Measurements from ENCODE around the gene FGF14. TPM values are rescaled to one million over a fixed set of nuclear protein-coding genes. Genes with fewer than 3 reads are reported as not detected.

FGF14 gene
- total RNA-seq, 1 donor from 2014 or later = 1.7 TPM

- no peak overlapping the region for H3K27ac Mint-ChIP-seq (ENCODE audit: unreplicated experiment)
- DNase-seq (ENCODE audit: low read depth, low spot score) = no peak
- no peak for TF ChIP-seq CTCF (conservative IDR thresholded peaks at IDR 0.05)
- H3K4me3 Mint-ChIP-seq = no peak overlapping the region
- H3K4me1 Mint-ChIP-seq = no peaks in the 10 kb centered on the region
- no peaks in the 10 kb centered on the region for H3K36me3 Mint-ChIP-seq (ENCODE audit: low read depth)
- H3K27me3 Mint-ChIP-seq (ENCODE audit: low read depth) = peaks cover 49% of the 10 kb centered on the region
- no peaks in the 10 kb centered on the region for H3K9me3 Mint-ChIP-seq
Measured at GRCh38 chr13:101779147-101779546, 622.7 kb downstream of the FGF14 start.

- Mint-ChIP-seq H3K27me3 (ENCODE audit: low read depth) (peaks cover 38% of the 10 kb centered on the region), H3K36me3 (ENCODE audit: low read depth) (no peaks in the 10 kb centered on the region), H3K4me3 (no peak overlapping the region), H3K27ac (ENCODE audit: unreplicated experiment) (no peak overlapping the region), H3K9me3 (no peaks in the 10 kb centered on the region), H3K4me1 (no peaks in the 10 kb centered on the region)
- TF ChIP-seq CTCF (conservative IDR thresholded peaks at IDR 0.05) = no peak
- no peak for DNase-seq (ENCODE audit: low read depth, low spot score)
Measured at GRCh38 chr13:101775267-101775666, 626.6 kb downstream of the FGF14 start.

GRCh38 chr13:101774393-101774792, 627.5 kb downstream of the FGF14 start:
- Mint-ChIP-seq H3K27me3 (ENCODE audit: low read depth) (peaks cover 41% of the 10 kb centered on the region), H3K36me3 (ENCODE audit: low read depth) (no peaks in the 10 kb centered on the region), H3K27ac (ENCODE audit: unreplicated experiment) (no peak overlapping the region), H3K4me1 (no peaks in the 10 kb centered on the region), H3K9me3 (peaks cover 2% of the 10 kb centered on the region), H3K4me3 (no peak overlapping the region)
- DNase-seq (ENCODE audit: low read depth, low spot score) = no peak
- no peak for TF ChIP-seq CTCF (conservative IDR thresholded peaks at IDR 0.05)

GRCh38 chr13:101773062-101773461, 628.8 kb downstream of the FGF14 start:
- no peak overlapping the region for H3K27ac Mint-ChIP-seq (ENCODE audit: unreplicated experiment)
- DNase-seq (ENCODE audit: low read depth, low spot score) = no peak
- H3K36me3 Mint-ChIP-seq (ENCODE audit: low read depth) = no peaks in the 10 kb centered on the region
- H3K9me3 Mint-ChIP-seq = peaks cover 8% of the 10 kb centered on the region
- TF ChIP-seq CTCF (conservative IDR thresholded peaks at IDR 0.05) = no peak
- no peaks in the 10 kb centered on the region for H3K4me1 Mint-ChIP-seq
- H3K4me3 Mint-ChIP-seq = no peak overlapping the region
- peaks cover 33% of the 10 kb centered on the region for H3K27me3 Mint-ChIP-seq (ENCODE audit: low read depth)

GRCh38 chr13:101767131-101767530, 634.7 kb downstream of the FGF14 start:
- Mint-ChIP-seq H3K36me3 (ENCODE audit: low read depth) (no peaks in the 10 kb centered on the region), H3K4me1 (no peaks in the 10 kb centered on the region), H3K27me3 (ENCODE audit: low read depth) (peaks cover 19% of the 10 kb centered on the region), H3K27ac (ENCODE audit: unreplicated experiment) (no peak overlapping the region), H3K9me3 (peaks cover 13% of the 10 kb centered on the region), H3K4me3 (no peak overlapping the region)
- no peak for TF ChIP-seq CTCF (conservative IDR thresholded peaks at IDR 0.05)
- no peak for DNase-seq (ENCODE audit: low read depth, low spot score)

- peaks cover 23% of the 10 kb centered on the region for H3K4me1 Mint-ChIP-seq
- no peak overlapping the region for H3K27ac Mint-ChIP-seq (ENCODE audit: unreplicated experiment)
- TF ChIP-seq CTCF (conservative IDR thresholded peaks at IDR 0.05) = no peak
- DNase-seq (ENCODE audit: low read depth, low spot score) = no peak
- no peaks in the 10 kb centered on the region for H3K36me3 Mint-ChIP-seq (ENCODE audit: low read depth)
- H3K4me3 Mint-ChIP-seq = no peak overlapping the region
- H3K27me3 Mint-ChIP-seq (ENCODE audit: low read depth) = peaks cover 22% of the 10 kb centered on the region
- H3K9me3 Mint-ChIP-seq = peaks cover 5% of the 10 kb centered on the region
Measured at GRCh38 chr13:101763191-101763590, 638.7 kb downstream of the FGF14 start.

All from neural crest cell (in vitro differentiated cells).